HL-60 (cell line): ENCODE results near the gene NSUN7.

ENCODE experiments used
- CTCF ChIP-seq: IDR thresholded peaks from one replicate; pipeline ENCODE4 v1.5.1; 2011; ENCODE audit warnings: low read length, control low read depth, inconsistent platforms; ENCODE audit not compliant: insufficient read depth
- GABPA ChIP-seq: IDR thresholded peaks from 2 replicates; pipeline ENCODE4 v1.6.1; 2012; ENCODE audit warnings: low read depth
- POLR2AphosphoS5 ChIP-seq: IDR thresholded peaks from 2 replicates; pipeline ENCODE4 v1.6.1; 2012; ENCODE audit warnings: low read depth
- SPI1 ChIP-seq: IDR thresholded peaks from 2 replicates; pipeline ENCODE4 v1.6.1; 2012; ENCODE audit warnings: low read depth, mild to moderate bottlenecking, borderline replicate concordance
- TF ChIP-seq, protein P1 (sequence below): IDR thresholded peaks from 2 replicates; pipeline ENCODE4 v1.6.1; 2012; ENCODE audit warnings: low read depth; ENCODE audit not compliant: insufficient replicate concordance

DNA sequence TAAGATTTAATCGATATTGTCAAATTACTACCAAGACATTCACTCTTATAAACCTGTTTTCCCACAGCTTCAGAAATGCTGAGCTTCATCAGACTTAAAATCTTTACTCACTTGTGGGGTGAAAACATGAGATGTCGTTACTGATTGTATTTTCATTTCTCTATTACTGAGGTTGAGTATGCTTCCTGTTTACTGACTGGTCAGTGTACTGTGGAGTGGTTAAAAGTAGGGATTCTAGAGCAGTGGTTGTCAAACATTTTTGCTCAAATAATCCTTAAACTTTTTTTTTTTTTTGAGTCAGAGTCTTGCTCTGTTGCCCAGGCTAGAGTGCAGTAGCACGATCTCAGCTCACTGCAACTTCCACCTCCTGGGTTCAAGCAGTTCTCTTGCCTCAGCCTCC is 50.3 kb downstream of the NSUN7 start:
- TF ChIP-seq CTCF: no peak
- TF ChIP-seq POLR2AphosphoS5: no peak
- TF ChIP-seq, protein P1, sequence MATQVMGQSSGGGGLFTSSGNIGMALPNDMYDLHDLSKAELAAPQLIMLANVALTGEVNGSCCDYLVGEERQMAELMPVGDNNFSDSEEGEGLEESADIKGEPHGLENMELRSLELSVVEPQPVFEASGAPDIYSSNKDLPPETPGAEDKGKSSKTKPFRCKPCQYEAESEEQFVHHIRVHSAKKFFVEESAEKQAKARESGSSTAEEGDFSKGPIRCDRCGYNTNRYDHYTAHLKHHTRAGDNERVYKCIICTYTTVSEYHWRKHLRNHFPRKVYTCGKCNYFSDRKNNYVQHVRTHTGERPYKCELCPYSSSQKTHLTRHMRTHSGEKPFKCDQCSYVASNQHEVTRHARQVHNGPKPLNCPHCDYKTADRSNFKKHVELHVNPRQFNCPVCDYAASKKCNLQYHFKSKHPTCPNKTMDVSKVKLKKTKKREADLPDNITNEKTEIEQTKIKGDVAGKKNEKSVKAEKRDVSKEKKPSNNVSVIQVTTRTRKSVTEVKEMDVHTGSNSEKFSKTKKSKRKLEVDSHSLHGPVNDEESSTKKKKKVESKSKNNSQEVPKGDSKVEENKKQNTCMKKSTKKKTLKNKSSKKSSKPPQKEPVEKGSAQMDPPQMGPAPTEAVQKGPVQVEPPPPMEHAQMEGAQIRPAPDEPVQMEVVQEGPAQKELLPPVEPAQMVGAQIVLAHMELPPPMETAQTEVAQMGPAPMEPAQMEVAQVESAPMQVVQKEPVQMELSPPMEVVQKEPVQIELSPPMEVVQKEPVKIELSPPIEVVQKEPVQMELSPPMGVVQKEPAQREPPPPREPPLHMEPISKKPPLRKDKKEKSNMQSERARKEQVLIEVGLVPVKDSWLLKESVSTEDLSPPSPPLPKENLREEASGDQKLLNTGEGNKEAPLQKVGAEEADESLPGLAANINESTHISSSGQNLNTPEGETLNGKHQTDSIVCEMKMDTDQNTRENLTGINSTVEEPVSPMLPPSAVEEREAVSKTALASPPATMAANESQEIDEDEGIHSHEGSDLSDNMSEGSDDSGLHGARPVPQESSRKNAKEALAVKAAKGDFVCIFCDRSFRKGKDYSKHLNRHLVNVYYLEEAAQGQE: no peak
- no peak for TF ChIP-seq GABPA
- TF ChIP-seq SPI1: no peak
